SU-DHL-6 (cell line): ENCODE measurements around the gene PDE9A.

Experiments
- H2AFZ ChIP-seq: fragments of 200-600 bp; sonication (generic); 2 replicates; pipeline ENCODE4 v1.6.1; 2014; ENCODE audit warnings: low read depth, mild to moderate bottlenecking, moderate library complexity, mixed read lengths, antibody characterized with exemption, low read length; ENCODE audit not compliant: severe bottlenecking
- H3F3A ChIP-seq: fragments of 200-600 bp; shearing (Covaris generic); 2 replicates; pipeline ENCODE4 v1.6.0; 2016; ENCODE audit warnings: antibody characterized with exemption, mild to moderate bottlenecking; ENCODE audit not compliant: insufficient read depth
- H3K27ac ChIP-seq: fragments of 200-600 bp; sonication (generic); 2 replicates; pipeline ENCODE4 v1.5.1; 2016; ENCODE audit warnings: low read depth, mild to moderate bottlenecking, low read length, moderate library complexity, mixed read lengths
- H3K27me3 ChIP-seq: fragments of 200-600 bp; sonication (generic), shearing (Covaris generic); 2 replicates; pipeline ENCODE4 v1.6.0; 2014; ENCODE audit warnings: mild to moderate bottlenecking, low read length
- H3K36me3 ChIP-seq: fragments of 200-600 bp; sonication (generic); 2 replicates; pipeline ENCODE4 v1.6.1; 2014; ENCODE audit warnings: mild to moderate bottlenecking, low read length, mixed read lengths
- H3K4me2 ChIP-seq: fragments of 300-600, 200-600 bp; shearing (Covaris generic), sonication (generic); 2 replicates; pipeline ENCODE4 v1.6.0; 2014; ENCODE audit warnings: low read length, low read depth, mild to moderate bottlenecking; ENCODE audit not compliant: poor library complexity, severe bottlenecking
- H3K4me3 ChIP-seq: fragments of 200-600 bp; sonication (generic); 2 replicates; pipeline ENCODE4 v1.5.1; 2014; ENCODE audit warnings: antibody characterized with exemption, low read length, mild to moderate bottlenecking, mixed read lengths; ENCODE audit not compliant: insufficient read depth, poor library complexity, severe bottlenecking
- H3K79me2 ChIP-seq: fragments of 200-600 bp; sonication (generic); 2 replicates; pipeline ENCODE4 v1.6.1; 2014; ENCODE audit warnings: mild to moderate bottlenecking, low read length, moderate library complexity; ENCODE audit not compliant: insufficient read depth
- H3K9ac ChIP-seq: fragments of 200-600 bp; sonication (generic); 2 replicates; pipeline ENCODE4 v1.7.0; 2014; ENCODE audit warnings: mild to moderate bottlenecking, low read length
- H3K9me2 ChIP-seq: fragments of 200-600 bp; sonication (generic); replicated peaks from 2 replicates; pipeline ENCODE4 v1.6.1; 2014; ENCODE audit warnings: low read length; ENCODE audit not compliant: insufficient read depth
- H3K9me3 ChIP-seq: fragments of 200-600 bp; sonication (generic); 2 replicates; pipeline ENCODE4 v1.6.1; 2014; ENCODE audit warnings: low read length, mixed read lengths; ENCODE audit not compliant: insufficient read depth
- H4K20me1 ChIP-seq: fragments of 200-600 bp; sonication (generic); 2 replicates; pipeline ENCODE4 v1.6.1; 2014; ENCODE audit warnings: low read depth, mild to moderate bottlenecking, antibody characterized with exemption, low read length, moderate library complexity, mixed read lengths
- EZH2phosphoT487 ChIP-seq: fragments of 200-600 bp; sonication (generic), shearing (Covaris generic); conservative IDR thresholded peaks from 2 replicates; pipeline ENCODE4 v1.6.1; 2018; ENCODE audit warnings: mild to moderate bottlenecking, antibody characterized with exemption, low read length, moderate library complexity, mixed read lengths
- TF ChIP-seq, protein P1 (sequence below): fragments of 200-600 bp; sonication (generic); IDR thresholded peaks from one replicate; pipeline ENCODE4 v1.5.1; 2017; ENCODE audit warnings: antibody characterized with exemption, mild to moderate bottlenecking, low read length, moderate library complexity; ENCODE audit not compliant: insufficient read depth, poor library complexity, severe bottlenecking

The PDE9A gene

DNA sequence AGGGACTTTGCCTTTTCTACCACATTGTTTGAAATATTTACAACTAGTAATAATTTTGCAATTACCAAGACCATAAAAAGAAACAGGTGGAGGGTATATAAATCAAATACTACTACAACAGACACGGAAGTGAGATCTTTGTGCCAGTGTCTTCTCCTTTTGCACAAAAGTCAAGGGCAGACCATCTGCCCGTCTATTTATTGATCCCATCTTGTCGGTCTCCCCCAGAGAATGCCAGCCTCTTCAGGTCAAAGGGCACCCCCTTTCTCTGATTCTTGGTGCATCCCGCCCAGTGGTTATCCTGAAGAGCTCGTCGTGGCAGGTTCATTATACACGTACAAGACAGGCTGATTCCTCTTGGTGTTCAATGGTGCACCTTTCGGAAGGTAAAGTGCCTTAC, 4.8 kb upstream of the PDE9A start:
- Histone ChIP-seq H3K79me2 (no peaks in the 10 kb centered on the region), H3F3A (no peaks in the 10 kb centered on the region), H3K9me2 (no peaks in the 10 kb centered on the region), H3K9me3 (no peaks in the 10 kb centered on the region), H3K4me2 (no peak overlapping the region), H3K9ac (no peak overlapping the region), H3K4me3 (no peak overlapping the region), H3K27ac (no peak overlapping the region), H3K36me3 (no peaks in the 10 kb centered on the region), H2AFZ (no peak overlapping the region), H3K27me3 (no peaks in the 10 kb centered on the region), H4K20me1 (no peaks in the 10 kb centered on the region)
- no peak for TF ChIP-seq EZH2phosphoT487
- TF ChIP-seq, protein P1, sequence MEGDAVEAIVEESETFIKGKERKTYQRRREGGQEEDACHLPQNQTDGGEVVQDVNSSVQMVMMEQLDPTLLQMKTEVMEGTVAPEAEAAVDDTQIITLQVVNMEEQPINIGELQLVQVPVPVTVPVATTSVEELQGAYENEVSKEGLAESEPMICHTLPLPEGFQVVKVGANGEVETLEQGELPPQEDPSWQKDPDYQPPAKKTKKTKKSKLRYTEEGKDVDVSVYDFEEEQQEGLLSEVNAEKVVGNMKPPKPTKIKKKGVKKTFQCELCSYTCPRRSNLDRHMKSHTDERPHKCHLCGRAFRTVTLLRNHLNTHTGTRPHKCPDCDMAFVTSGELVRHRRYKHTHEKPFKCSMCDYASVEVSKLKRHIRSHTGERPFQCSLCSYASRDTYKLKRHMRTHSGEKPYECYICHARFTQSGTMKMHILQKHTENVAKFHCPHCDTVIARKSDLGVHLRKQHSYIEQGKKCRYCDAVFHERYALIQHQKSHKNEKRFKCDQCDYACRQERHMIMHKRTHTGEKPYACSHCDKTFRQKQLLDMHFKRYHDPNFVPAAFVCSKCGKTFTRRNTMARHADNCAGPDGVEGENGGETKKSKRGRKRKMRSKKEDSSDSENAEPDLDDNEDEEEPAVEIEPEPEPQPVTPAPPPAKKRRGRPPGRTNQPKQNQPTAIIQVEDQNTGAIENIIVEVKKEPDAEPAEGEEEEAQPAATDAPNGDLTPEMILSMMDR = no peak

DNA sequence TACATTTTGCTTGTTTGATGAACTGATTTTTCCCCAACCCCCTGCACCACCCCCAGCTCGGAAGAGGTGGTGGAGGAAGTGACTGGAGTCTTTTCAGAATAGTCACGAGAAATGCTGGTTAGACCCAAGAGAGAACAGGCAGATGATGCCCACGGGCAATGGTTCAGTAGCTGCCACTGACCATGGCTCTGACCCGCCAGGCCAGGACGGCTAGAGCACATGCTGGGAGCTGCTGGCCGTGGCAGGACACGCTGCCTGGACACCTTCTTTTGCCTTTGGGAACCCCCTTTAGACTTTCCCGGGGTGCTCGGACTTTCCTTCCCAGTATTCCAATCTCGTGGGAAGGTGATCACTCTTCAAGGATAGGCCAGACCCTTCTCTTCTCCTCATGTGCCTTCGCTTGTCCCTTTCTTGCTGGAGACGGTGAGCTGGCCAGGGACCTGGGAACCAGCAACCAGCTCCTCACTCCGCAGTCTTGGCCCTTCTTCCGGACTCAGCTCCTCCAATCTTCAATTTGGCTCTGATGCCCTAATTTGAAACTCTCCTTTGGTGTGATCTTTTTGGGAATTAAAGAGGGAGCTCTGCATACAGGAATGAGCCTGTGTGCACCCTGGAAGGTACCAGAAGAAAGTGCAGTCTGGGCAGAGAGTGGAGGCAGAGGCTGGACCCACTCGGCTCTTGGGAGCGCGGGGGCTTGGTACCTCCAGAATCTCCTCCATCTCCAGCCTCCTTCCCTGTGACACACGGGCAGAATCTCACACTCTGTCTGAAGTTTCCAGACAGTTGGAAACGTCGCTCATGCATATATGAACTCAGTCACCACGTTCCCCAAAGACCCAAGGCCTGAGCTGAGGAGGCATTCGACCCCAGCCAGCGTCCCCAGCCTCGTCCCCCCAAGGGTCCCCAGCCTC, 4.0 kb upstream of the PDE9A start:
- TF ChIP-seq EZH2phosphoT487 = no peak
- TF ChIP-seq, protein P1 = no peak
- H3K36me3 ChIP-seq = no peaks in the 10 kb centered on the region
- no peaks in the 10 kb centered on the region for H3K9me2 ChIP-seq
- H3K27me3 ChIP-seq = no peaks in the 10 kb centered on the region
- no peak overlapping the region for H3K9ac ChIP-seq
- no peaks in the 10 kb centered on the region for H4K20me1 ChIP-seq
- no peaks in the 10 kb centered on the region for H3K79me2 ChIP-seq
- no peak overlapping the region for H3K27ac ChIP-seq
- H3K4me3 ChIP-seq = no peak overlapping the region
- no peak overlapping the region for H3K4me2 ChIP-seq
- no peaks in the 10 kb centered on the region for H3K9me3 ChIP-seq
- H3F3A ChIP-seq = no peaks in the 10 kb centered on the region
- H2AFZ ChIP-seq = no peak overlapping the region

DNA sequence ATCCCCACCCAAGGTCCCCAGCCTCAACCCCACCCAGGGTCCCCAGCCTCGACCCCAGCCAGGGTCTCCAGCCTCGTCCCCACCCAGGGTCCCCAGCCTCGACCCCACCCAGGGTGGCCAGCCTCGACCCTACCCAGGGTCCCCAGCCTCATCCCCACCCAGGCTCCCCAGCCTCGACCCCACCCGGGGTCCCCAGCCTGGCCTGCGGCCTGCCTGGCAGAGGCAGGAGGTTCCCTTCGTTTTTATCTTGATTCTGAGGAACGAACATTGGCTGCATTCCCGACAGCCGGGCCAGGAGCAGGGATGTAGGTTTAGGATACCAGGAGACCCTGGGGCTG, 3.4 kb upstream of the PDE9A start:
- H4K20me1 ChIP-seq = no peaks in the 10 kb centered on the region
- H3K9ac ChIP-seq = no peak overlapping the region
- peaks cover under 1% of the 10 kb centered on the region; the same call in 1 of the 2 replicates for H3F3A ChIP-seq
- no peaks in the 10 kb centered on the region for H3K36me3 ChIP-seq
- no peak overlapping the region for H3K4me2 ChIP-seq
- H3K27ac ChIP-seq = no peak overlapping the region
- H2AFZ ChIP-seq = no peak overlapping the region
- no peaks in the 10 kb centered on the region for H3K9me3 ChIP-seq
- no peaks in the 10 kb centered on the region for H3K79me2 ChIP-seq
- TF ChIP-seq, protein P1 = no peak
- no peak for TF ChIP-seq EZH2phosphoT487
- no peaks in the 10 kb centered on the region for H3K27me3 ChIP-seq
- H3K9me2 ChIP-seq = no peaks in the 10 kb centered on the region
- H3K4me3 ChIP-seq = no peak overlapping the region
